ENCODE results near the gene SLC25A47.

SLC25A47 gene

GRCh38 chr14:100283984-100284881 lies 38.9 kb upstream of the SLC25A47 start:
- Histone ChIP-seq H4K20me1 (ENCODE audit: insufficient read depth, low read length, poor library complexity, severe bottlenecking) (peaks cover 39% of the 10 kb centered on the region), H3K27me3 (ENCODE audit: insufficient read depth, low read length, poor library complexity, severe bottlenecking) (no peaks in the 10 kb centered on the region), H3K36me3 (ENCODE audit: insufficient read depth, low read length) (peaks cover 35% of the 10 kb centered on the region; the same call in 1 of the 2 replicates), H3K4me2 (ENCODE audit: low read depth, low read length, poor library complexity, severe bottlenecking) (no peak overlapping the region), H3K9me2 (replicated peaks; ENCODE audit: low read depth, low read length) (no peaks in the 10 kb centered on the region), H3K9me3 (ENCODE audit: insufficient read depth, low read depth, low read length) (no peaks in the 10 kb centered on the region), H3K4me3 (ENCODE audit: low read length, poor library complexity, severe bottlenecking) (no peak overlapping the region), H3K79me2 (ENCODE audit: insufficient read depth, low read length) (peaks cover 36% of the 10 kb centered on the region), H3K9ac (ENCODE audit: low read depth, low read length, poor library complexity, severe bottlenecking) (no peak overlapping the region), H3F3A (ENCODE audit: low read depth) (no peaks in the 10 kb centered on the region), H2AFZ (ENCODE audit: low read length) (no peak overlapping the region), H3K4me1 (ENCODE audit: insufficient read depth, low read length, poor library complexity, severe bottlenecking) (peaks cover under 1% of the 10 kb centered on the region)
- TF ChIP-seq CTCF (conservative IDR thresholded peaks at IDR 0.05; ENCODE audit: low read length) (no peak), EZH2phosphoT487 (IDR thresholded peaks at IDR 0.05; ENCODE audit: borderline replicate concordance) (no peak)

DNA sequence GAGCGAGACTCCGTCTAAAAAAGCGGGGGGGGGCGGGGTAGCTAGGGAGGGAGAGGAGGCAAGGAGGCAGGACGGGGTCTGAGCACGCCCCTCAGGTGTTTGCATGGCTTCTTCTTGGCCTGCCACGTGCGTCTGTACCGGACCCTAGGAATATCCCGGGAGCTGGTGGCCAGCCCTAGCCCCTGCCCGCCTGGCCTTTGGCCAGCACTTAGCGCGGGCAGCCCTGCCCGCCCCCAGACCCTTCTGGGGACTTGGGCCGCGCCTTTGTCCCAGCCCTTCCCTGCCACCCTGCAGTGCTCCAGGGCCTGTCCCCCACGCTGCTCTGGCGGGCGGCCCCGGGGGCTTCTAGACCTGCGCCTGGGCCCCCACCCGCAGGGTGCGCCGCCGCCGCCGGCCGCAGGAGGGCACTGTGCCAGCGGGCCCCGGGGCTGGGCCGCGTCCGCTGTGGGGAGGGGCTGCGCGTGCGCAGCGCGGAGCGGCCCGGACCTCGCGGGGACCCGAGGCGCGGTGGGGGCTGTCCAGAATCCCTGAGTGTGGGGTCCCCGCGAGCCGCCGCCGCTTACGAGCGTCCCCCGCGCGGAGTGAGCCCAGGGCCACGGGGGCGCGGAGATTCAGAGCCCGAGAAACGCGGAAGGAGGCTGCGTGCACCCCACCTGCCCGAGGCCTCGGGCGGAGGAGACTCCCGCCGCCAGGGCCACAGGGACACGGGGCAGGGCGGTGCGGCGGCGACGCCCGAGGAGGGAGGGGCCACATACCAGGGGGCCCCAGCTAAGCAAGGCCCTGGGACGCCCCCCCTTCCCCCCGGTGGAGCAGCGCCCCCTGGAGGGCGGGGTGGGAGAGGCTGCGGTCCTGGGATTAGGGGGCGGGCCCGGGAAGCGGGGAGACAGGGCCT lies 37.9 kb upstream of the SLC25A47 start:
- no peak for TF ChIP-seq EZH2phosphoT487 (IDR thresholded peaks at IDR 0.05; ENCODE audit: borderline replicate concordance)
- TF ChIP-seq CTCF (conservative IDR thresholded peaks at IDR 0.05; ENCODE audit: low read length) = peak; percentile 68
- H2AFZ ChIP-seq (ENCODE audit: low read length) = peak overlapping the region; percentile 100
- no peaks in the 10 kb centered on the region for H3K4me1 ChIP-seq (ENCODE audit: insufficient read depth, low read length, poor library complexity, severe bottlenecking)

GRCh38 chr14:100285913-100286400 lies 37.2 kb upstream of the SLC25A47 start:
- no peak for TF ChIP-seq CTCF (conservative IDR thresholded peaks at IDR 0.05; ENCODE audit: low read length)
- no peak for TF ChIP-seq EZH2phosphoT487 (IDR thresholded peaks at IDR 0.05; ENCODE audit: borderline replicate concordance)
- Histone ChIP-seq H3K4me2 (ENCODE audit: low read depth, low read length, poor library complexity, severe bottlenecking) (peak overlapping the region; percentile 79), H3K9me2 (replicated peaks; ENCODE audit: low read depth, low read length) (no peaks in the 10 kb centered on the region), H2AFZ (ENCODE audit: low read length) (no peak overlapping the region), H3K27me3 (ENCODE audit: insufficient read depth, low read length, poor library complexity, severe bottlenecking) (no peaks in the 10 kb centered on the region), H3K4me1 (ENCODE audit: insufficient read depth, low read length, poor library complexity, severe bottlenecking) (no peaks in the 10 kb centered on the region), H3F3A (ENCODE audit: low read depth) (no peaks in the 10 kb centered on the region), H3K79me2 (ENCODE audit: insufficient read depth, low read length) (peaks cover 20% of the 10 kb centered on the region; the same call in 1 of the 2 replicates), H3K9me3 (ENCODE audit: insufficient read depth, low read depth, low read length) (no peaks in the 10 kb centered on the region), H3K4me3 (ENCODE audit: low read length, poor library complexity, severe bottlenecking) (peak overlapping the region; percentile 92), H3K9ac (ENCODE audit: low read depth, low read length, poor library complexity, severe bottlenecking) (peak overlapping the region; percentile 90), H3K36me3 (ENCODE audit: insufficient read depth, low read length) (peaks cover 22% of the 10 kb centered on the region; the same call in 1 of the 2 replicates), H4K20me1 (ENCODE audit: insufficient read depth, low read length, poor library complexity, severe bottlenecking) (peaks cover 24% of the 10 kb centered on the region)

More for the DNA sequence above, 37.9 kb upstream of the SLC25A47 start:
- peaks cover 29% of the 10 kb centered on the region for H4K20me1 ChIP-seq (ENCODE audit: insufficient read depth, low read length, poor library complexity, severe bottlenecking)
- H3K9me2 ChIP-seq (replicated peaks; ENCODE audit: low read depth, low read length) = no peaks in the 10 kb centered on the region
- peaks cover 26% of the 10 kb centered on the region; the same call in 1 of the 2 replicates for H3K79me2 ChIP-seq (ENCODE audit: insufficient read depth, low read length)
- H3K9me3 ChIP-seq (ENCODE audit: insufficient read depth, low read depth, low read length) = no peaks in the 10 kb centered on the region
- H3K4me2 ChIP-seq (ENCODE audit: low read depth, low read length, poor library complexity, severe bottlenecking) = peak overlapping the region; percentile 79
- H3F3A ChIP-seq (ENCODE audit: low read depth) = no peaks in the 10 kb centered on the region
- H3K36me3 ChIP-seq (ENCODE audit: insufficient read depth, low read length) = peaks cover 25% of the 10 kb centered on the region; the same call in 1 of the 2 replicates
- H3K27me3 ChIP-seq (ENCODE audit: insufficient read depth, low read length, poor library complexity, severe bottlenecking) = no peaks in the 10 kb centered on the region
- peak overlapping the region; percentile 92 for H3K4me3 ChIP-seq (ENCODE audit: low read length, poor library complexity, severe bottlenecking)
- peak overlapping the region; percentile 90 for H3K9ac ChIP-seq (ENCODE audit: low read depth, low read length, poor library complexity, severe bottlenecking)
